GM18519 (cell line): ENCODE results near the gene PAX2.

Experiments
- ATAC-seq: cut with Tn5 transposase; IDR thresholded peaks from one replicate; pipeline ENCODE4 v1.9.1; 2021; ENCODE audit warnings: mild to moderate bottlenecking, moderate library complexity; ENCODE audit not compliant: unreplicated experiment, low FRiP score

Gene PAX2

DNA sequence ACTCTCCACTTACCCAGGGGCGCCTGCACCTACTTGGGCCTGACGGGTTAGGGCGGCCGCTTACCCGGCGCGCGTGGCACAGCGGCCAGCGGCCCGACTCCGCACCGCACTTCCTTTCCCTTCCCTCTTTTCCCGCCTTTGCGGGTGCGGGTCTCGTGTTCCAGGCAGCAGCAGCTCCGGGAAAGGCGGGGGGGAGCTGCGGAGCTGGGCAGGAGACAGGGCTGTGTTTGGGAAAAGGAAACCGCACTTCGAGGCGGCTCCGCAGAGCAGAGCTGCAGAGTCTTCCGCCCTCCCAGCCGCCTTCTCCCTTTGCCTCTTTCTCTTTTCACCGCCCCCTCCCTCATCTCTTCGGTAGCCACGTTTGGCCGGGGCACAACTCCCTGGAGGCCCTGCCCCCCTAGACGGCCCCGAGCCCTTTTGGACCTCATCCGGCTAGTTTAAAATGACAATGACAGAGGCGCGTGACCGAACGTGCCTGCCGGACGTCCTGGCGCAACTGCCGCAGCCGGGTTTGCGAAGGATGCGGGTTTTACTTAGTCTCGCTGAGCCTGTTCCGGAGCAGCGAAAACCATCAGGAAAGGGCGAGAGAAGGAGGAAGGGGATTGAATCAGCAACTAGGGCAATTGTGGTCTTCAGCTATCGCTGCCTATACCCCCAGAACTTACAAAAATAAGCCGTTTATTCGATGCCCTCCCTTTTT, 7.9 kb upstream of the PAX2 start:
- no peak for ATAC-seq

DNA sequence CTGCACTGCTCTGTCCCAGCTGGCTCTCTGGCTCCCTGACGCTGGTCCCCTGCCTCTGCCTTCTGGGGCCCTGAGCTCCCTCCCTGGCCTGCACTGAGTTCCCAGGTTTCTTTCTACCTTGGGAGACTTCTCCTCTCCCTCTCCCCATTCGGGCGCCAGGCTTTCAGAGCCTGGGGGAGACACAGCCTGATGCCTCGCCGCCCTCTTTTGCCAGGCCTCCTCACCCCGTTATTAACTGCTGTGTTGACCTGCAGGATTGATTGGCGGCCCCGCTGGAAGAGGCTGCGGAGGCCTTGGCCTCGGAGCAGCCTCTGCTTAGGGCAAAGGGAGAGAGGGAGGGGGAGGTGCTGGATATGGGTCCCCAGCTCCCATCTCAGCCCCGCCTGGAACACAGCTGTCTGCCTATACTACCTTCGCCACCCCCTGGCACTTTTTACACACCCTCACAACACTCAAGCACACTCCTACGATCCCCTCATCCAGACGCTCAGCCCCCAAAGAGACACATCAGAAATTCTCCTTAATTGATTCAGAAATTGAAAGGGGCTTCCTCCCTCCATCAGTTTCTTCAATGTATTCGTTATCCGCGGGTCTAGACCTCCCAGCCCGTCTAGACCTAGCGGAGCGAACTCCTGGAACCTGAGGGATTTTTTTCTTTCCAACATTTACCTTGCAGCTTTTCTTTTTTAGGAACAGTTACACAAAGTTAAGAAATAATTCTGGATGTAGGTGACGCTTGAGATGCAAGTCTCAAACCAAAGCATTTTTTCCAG, 7.1 kb upstream of the PAX2 start:
- no peak for ATAC-seq

DNA sequence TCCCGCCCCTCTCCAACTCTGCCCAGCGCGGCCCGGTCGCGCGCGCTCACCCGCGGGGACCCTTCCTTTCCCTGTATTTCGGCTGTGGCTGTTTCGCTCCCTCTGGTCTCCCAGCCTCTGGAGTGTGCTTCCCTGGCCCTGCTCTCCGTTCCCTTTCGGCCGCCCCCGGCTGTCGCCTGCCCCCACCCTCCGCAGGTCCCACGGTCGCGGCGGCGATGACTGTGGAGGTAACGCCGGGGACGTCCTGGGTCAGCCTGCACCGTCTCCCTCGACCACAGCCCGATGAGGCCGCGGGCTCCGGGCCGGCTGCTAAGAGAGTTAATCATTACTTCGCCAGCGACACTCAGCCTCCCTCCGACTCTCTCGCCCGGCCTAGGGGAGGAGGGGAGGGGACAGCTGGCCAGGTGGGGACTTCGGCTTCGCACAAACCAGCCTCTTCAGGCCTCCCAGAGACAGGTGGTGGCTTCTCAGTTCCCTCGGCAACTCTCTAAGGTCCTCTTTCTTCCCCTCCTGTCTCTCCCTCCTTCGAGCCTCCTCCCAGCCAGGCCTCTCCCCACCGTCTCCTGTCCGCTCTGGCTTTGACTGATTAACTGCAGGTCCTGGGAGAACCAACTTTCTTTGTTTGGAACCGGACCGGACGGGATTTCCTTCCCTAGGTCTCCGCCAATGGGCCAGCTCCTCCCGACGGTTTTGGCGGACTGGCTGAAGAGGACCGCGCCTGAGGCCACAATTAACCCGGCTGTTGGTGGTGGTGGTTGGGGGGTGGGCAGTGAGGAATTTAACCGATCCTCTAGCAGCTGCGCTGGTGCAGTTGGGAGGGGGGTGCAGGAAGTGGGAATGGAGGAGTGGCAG, 5.6 kb upstream of the PAX2 start:
- ATAC-seq, result no peak

DNA sequence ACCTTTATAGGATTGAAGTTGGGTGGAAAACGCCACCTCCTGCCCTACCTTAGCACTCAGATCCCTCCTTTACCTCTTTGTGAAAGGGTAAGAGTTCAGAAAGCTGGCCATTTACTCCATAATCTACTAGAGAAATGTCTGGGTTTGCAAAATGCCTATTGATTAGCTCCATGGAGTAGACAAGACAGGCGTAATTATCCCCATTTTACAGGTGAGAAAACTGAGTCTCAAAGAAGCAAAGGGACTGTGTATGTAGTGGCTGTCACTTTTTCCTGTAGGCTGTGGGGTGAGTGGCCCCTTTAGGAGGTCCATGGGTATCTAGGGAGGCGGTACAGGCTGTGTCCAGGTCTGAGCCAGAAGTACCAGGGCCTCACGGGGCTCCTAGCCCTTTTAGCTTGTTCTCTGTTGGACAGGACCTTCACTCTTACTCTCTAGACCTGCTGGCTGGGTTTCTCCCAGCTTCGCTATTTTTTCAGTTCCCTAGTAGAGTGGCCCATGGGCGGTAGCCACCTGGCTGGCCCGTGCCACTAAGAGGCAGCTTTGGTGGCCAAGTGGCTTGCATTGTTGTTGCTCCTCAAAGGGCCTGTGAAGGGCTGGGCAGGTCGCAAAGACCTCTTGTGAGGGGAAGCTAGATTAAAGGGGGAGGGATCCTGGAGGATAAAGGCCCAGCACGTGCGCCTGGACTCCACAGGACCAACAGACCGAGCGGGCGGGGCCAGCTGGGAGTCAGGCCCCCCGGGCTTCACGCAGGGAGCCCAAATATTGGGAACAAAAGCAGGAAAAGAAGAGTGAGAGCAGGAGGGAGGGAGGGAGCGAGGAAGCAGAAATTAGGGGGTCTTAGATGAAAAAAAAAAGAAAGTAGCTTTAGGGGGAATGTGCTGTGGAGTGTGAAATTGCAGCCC, 4.7 kb upstream of the PAX2 start:
- ATAC-seq, result no peak

DNA sequence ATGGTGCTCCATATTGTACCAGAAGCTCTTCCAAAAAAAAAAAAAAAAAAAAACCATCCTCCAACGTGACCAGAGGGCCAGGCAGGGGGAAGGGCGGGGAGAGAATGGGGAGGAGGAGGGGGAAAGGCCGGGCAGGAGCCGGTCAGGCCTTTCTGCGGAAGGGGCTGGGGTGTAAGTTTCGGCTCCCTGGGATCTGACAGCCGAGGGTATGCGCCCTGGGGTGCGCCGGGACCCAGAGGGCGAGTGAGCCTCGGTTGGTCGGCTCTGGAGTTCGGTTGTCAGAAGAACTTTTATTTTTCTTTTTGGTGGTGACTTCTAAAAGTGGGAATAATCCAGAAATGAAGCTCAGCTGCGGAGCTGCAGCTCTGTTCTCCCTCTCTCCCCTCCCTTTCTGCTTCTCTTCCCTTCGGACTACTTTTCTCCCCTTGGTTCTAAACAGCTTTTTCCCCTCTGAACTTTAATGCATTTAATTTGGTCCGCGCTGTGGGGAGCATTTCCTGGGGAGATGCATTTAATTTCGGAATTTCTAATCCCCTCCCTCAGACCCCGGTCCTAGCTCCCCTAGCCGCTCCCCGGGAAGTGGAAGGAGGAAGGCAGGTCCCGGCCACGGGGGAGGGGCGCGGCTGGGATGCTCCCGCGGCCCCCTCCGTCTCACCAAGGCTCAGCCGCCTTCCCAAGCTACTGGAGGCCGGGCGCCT, 3.9 kb upstream of the PAX2 start:
- ATAC-seq, result no peak

DNA sequence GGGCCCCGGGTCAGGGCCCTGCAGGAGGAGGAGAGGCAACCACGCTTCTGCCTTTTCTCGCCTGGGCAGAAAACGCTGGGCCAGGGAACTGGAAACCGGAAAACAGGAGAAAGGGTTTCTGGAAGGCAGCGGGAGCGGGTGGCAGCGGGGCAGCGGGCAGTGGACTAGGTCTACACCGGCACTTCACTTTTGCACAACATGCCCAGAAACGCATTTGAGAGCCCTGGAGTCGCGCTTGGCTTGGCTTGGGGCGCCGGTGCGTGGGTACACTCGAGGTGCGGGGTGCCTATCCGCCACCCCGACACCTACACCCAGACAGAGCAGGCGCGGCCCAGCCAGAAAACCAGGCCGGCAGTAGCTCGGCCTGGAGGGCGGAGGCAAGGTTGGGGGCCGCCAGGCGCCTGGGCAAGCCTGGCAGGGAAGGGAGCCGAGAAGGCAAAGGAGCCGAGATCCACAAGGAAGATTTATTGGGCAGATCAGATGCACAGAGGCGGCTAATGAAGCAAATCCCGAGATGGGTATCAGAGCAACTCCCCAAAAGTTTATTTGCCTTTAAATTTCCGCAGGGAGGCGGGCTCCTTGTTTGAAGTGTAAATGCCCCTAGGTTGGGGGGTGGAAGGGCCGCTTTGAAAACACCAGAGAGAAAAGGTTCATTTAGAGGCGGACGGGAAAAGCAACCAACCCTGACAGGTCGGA, 3.2 kb upstream of the PAX2 start:
- no peak for ATAC-seq

DNA sequence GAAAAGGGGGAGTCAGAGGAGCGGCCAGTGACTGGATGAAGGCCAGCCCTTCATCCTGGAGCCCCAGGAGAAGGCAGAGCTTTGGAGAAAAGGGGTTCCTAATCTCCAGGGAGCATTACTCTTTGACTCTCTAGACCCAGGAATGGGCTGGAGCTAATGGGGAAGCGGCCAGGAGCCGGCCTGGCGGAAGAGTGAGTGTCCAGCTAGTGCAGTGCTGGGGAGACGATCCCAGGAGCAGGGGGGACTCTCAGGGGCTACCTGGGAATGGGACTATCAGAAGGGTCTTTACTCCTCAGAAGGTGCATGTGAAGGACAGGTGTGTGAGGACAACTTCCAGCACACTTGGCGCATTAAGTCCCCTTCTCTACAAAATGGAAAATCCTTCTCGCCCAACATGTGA, 2.4 kb upstream of the PAX2 start:
- no peak for ATAC-seq

DNA sequence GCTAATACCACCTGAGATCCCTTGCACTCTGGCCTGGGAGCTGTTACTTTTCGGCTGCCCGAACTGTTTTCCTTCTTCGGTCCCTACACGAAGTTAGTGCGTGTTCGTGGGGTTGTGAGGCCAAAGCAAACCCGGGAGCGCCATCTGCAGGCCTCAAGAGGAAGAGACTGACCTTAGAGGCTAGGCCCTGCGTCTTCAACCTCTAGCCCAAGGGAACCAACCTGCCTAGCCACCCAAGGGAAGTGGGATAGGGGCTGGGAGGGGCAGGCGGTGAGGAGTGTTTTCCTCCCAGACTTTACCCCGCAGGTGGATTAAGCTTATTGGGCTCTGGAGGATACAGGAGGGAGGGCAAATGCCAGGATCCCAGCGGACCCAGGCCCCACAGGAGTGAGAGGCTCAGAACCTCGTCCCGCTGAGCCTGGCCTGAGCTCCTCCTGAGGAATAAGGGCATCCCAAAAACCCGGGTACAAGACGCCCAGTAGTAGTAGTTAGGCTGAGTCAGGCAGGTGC, 1.7 kb upstream of the PAX2 start:
- no peak for ATAC-seq

DNA sequence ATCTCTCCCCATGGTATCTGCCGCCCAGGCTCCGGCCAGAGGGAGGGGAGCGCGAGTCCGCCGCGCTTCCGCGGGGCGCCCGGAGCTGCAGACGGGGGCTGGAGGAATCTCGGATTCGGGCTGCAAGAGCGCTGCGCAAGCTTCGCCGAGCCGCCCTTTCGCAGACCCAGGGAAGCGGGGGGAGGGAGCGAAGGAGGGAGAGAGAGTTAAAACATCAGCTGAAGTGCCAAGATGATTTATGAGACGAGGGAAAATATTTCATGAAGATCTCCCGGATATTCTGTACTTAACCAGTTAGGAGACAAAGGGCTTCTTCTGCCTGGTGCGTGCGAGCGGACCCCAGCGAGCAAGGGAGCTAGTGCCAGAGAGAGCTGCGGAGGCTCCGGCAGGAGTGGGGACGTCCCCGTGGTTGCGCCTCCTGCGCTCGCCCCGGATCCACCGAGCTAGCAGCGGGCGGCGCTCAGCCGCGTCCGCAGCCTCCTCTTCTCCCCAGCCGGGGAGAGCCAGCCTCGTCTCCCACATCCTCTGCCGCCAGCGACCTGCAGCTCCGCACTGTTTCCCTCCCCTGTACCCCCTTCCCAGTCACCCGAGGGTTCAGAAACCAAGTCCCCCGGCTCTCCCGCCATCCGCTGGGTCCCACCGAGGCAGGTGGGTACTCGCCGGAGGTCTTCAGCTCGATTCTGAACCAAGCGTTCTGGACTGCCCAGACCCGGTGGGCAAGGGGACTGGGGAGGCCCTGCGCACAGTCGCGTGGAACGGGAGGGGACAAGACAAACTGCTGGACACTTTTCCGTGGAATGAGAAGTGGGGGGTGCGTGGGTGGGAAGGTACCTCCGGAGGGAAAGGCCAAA, 1.0 kb upstream of the PAX2 start:
- no peak for ATAC-seq

DNA sequence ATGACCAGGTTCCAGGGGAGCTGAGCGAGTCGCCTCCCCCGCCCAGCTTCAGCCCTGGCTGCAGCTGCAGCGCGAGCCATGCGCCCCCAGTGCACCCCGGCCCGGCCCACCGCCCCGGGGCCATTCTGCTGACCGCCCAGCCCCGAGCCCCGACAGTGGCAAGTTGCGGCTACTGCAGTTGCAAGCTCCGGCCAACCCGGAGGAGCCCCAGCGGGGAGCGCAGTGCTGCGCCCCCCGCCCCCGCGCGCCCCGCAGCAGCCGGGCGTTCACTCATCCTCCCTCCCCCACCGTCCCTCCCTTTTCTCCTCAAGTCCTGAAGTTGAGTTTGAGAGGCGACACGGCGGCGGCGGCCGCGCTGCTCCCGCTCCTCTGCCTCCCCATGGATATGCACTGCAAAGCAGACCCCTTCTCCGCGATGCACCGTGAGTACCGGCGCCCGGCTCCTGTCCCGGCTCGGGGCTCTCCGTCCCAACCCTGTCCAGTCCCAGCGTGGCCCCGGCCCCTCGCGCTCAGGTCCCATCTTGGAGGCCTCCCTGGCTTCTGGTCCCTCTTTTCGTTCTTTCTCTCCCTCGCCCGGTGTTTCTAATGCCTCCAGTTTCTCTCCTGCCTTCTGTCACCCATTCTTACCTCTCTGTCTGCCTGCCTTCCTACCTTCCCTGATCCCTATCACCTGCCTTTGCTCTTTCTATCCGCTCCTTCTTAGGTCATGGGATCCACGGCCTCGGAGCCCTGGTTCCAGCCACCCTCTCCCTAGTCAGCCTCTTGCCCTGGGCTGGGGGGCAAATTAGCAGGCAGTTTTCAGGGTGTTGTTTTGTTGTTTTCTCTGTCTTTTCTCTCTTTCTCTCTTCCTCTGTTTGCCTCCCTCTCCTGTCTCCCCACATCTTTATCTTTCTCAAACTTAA, 751 bp downstream of the PAX2 start:
- ATAC-seq, result no peak

DNA sequence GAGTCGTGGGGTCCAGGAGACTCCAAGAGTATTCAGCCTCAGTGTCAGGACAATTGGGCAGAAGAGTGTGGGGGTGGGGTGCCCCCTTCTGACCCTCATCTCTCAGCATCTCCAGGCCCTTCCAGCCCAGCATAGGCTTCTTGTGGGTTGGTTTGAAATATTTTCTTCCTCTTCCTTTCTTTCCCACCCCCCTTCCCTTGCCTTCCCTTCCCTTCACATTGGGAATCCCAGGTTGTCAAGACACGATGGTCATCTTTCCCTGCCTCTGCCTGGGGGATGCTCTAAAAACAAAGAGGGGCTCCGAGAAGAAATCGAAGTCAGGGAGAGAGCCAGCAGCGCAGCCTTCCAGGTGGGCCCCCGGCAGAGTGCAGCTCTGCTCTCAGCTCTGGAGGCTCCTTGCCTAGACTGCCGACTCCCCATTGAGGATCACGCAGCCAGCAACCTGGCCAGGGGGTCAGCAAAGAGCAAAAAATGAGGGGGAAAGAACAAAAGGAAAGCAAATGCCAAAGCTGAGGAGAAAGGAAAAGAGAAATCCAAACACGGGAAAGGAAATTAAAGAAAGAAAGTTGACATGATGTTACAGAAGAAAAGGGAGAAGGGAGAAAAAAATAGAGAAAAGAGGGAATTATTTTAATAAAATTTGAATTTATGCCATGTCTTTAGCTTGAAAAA, 1.5 kb downstream of the PAX2 start:
- ATAC-seq, result no peak

DNA sequence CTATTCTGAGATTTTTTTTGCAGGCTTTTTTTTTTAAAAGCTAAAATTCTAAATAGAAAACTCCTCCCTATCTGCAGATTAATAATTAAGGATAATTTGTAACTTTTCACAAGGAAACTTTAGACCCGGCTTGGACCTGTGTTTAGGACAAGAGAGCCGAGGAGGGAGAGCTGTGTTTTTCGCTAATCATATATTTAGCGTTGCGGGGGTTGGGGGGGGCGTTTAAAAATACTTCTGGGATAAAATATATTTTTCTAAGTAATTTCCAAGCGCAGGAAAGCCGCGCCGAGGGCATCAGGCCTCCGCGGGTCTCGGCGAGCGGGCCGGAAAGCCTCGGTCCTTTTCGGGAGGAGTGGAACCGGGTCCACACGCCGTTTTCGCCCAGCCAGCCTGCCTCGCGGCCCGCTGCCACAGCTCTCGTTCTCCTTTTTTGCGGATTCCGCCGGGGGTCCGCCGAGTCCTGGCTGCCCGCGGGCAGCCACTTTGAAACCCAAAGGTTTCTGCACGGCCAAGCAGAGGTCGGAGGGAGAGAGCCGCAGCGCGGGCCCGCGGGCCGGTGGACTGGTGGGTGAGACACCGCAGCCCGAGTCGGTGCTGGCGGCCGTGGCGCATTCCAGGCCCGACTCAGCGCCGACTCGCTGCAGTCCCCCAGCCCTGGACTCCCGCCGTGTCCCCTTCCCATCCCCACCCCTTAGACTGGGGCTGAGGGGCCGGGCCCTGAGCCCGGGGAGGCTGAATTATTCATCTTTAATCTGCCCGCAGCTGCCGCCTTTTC, 2.3 kb downstream of the PAX2 start:
- ATAC-seq, result no peak

DNA sequence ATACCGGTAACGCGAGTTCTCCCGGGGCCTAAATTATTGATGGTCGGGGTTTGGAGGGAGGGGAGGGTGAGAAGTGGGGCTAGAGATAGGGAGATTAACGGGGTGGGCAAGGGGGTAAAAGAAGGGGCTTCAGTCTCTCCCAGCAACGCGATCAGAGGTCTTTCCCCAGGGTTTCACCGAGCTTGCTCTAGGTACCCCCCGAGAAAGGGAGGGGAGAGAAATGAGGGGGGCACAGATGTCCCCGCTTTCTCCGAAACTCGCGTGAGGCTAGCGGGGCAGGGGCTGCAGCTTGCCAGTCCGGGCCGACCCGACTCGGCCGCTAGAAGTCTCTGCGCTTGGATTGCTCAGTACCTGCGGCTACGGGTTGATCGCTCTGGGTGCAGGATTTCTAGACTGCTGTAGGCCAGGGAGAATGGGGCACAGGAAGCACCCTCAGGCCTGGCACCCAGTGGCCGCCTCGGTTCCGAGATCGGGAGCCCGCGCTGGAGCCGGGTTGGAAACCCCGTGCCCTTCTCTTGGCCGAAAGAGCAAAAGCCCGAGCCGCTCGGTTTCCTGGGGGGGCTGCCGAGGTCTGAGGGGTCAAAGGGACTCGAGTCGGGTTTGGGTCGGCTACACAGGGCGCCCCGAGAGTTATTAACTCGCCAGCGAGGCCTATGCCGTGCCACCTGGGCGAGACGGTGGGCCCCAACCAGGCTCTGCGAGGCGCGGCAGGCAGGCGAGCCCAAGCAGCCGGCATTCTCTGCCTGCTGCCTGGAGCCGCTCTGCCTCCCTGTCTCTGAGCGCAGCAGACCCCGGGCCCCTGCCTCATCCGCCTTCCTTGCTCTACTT, 3.1 kb downstream of the PAX2 start:
- ATAC-seq, result no peak

DNA sequence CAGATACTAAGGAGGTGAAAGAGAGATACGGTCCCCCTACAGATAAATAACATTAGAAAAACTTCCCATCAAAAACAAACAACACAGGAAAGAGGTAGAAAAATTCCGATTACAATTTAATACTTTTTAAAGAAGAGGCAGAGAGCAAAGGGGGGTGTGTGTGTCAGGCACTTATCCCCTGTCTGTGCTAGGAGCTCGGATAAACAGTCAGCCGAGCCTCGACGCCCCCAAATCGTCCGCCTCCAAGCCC, 3.6 kb downstream of the PAX2 start:
- ATAC-seq, result no peak
